D341Med (cell line): ENCODE measurements around the gene CUEDC1.
"Not testable (repeated sequence)": the region's sequence is repeated elsewhere in the genome, so short reads cannot be mapped to it uniquely, and the experiment has no call there.

ENCODE experiments used
- DNase-seq: peaks from one replicate; pipeline ENCODE4 v3.0.0; 2012; ENCODE audit warnings: low spot score

CUEDC1 gene

GRCh38 chr17:57938061-57938502, 17.1 kb downstream of the CUEDC1 start:
- DNase-seq, result no peak

DNA sequence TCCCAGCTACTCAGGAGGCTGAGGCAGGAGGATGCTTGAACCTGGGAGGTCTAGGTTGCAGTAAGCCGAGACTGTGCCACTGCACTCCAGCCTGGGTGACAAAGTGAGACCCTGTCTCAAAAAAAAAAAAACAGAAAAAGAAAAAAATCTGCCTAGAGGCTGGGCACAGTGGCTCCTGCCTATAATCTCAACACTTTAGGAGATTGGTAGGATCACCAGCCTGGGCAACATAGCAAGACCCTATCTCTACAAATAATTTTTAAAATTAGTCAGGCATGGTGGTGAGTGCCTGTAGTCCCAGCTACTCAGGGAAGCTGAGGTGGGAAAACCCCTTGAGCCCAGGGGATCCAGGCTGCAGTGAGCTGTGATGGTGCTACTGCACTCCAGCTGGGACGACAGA, 17.7 kb downstream of the CUEDC1 start:
- no peak for DNase-seq

DNA sequence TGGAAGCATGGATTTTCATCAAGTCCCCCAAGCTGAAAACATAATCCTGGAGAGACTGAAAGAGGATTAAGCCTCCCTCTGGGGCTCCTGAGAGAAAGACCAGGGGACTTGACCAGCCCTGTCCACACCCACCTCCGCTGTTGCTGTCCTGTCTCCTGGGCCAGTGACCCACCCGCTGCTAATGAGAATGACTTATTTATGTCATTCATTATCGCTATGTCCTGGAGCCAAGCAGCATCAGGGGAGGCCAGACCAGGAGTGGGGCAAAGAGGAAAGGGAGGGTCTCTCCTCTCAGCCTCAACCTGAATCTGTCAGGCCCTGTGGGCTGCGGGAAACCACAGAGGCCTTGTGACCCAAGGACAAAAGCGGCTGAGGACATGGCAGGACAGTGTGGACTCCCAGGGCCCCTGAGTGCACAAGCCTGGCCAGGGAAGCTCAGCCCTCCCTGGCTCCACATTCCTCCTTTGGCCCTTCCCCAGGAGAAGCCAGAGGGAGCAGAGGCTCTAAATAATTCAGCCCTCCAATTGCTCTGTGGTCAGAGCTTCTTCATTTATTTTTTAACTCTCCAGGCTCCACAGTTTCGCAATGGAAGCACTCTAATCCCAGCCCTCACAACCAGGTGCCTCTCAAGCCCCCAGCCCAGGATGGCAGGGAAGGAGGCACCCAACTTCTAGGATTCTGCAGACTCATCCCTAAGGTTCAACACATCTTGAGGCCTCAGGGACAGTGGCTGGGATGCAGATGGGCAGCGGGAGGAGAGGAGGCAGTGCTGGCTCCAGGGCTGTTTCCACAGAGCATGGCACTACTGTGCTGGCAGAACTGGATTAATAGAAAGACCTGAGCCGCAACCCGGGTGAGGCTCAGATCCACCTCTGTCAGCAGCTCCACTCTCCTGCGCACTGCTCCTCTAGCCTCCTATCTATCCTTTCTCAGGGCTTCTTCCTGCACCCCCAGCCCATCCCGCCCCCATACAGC, 19.1 kb downstream of the CUEDC1 start:
- peak; percentile 61 for DNase-seq

GRCh38 chr17:57931488-57932137, 23.6 kb downstream of the CUEDC1 start:
- no peak for DNase-seq

GRCh38 chr17:57930239-57930638, 25.0 kb downstream of the CUEDC1 start:
- DNase-seq, result peak; percentile 63

GRCh38 chr17:57929386-57929785, 25.8 kb downstream of the CUEDC1 start:
- DNase-seq, result no peak

- no peak for DNase-seq
Measured at GRCh38 chr17:57928928-57929327, 26.3 kb downstream of the CUEDC1 start.

DNA sequence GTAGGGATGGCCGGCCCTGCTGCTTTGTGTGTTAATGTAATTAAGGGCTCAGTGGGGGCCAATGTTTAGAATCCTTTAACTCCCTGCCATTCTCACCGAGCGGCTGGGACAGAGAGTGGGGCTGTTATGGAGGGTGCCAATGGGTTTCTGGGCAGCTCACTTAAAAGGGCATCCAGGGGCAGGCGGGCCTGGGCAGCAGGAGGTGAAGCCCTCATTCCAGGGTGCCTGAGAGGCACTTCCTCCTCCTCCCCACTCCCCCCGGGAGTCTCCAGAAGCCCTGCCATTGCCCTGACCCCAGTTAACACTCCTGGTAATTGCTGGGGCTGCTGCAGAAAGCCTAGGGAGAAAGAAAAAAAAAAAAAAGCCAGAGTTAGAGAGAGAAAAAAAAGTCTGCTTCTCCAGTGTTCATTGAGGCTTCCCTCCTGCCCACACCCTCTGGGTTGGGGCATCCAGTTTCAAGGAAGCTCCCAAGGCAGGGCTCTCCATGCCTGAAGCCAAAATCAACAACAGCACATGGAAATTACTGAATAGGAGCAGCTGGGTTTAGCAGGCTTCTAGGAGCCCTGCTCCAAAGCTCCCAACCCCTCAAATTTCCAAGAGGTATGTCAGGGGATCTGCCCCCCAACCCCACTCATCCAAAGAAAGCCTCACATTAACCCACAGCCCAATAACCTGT, 28.0 kb downstream of the CUEDC1 start:
- peak; percentile 69 for DNase-seq

GRCh38 chr17:57926723-57927047, 28.5 kb downstream of the CUEDC1 start:
- DNase-seq, result no peak

DNA sequence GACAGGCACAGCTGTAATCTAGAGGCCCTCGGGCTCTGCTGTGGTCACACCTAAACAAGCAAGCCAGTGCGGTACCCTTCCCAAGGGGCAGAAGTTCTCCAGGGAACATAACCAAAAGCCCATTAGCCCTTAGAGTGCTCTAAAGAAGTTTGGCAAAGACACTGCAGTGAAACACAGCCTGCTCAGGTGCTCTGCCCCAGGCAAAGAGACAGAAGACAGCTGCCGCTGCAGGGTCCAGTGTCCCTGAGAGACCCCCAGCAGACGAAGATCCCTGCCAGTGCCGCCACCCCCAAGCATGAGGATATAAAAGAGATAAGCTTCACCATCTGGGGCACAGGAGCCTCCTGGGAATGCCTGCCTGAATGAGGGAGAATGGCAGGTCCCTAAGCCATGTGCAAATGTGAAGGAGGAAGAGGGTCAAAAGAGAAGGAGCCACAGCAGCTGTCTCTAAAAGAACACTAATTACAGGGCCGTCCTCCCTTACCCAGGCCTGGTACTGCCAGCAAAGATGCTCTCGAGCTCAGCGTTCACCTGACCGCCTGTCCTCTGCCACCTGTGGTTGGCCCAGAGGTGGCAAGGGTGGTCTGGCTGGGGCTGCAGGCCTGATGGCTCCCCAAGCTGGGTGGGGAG, 29.7 kb downstream of the CUEDC1 start:
- DNase-seq, result peak; percentile 91

DNA sequence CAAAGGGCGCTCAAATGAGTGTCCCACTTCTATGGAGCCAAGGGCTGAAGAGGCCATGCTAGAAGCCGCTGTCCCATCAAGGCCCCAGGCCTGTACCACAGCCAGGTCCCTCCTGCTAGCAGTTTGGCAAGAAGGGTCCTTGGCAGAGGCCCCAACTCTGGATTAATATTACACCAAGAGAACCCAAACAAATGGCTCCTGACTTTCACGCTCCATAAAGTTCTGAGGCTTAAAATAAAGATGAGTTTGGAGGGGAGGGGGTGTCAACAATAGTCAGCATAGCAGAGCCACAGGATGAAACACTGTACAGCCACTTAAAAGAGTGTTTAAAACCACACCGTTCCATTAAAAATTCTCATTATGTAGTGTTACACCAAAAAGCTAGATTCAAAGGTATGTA, 30.5 kb downstream of the CUEDC1 start:
- peak; percentile 68 for DNase-seq

DNA sequence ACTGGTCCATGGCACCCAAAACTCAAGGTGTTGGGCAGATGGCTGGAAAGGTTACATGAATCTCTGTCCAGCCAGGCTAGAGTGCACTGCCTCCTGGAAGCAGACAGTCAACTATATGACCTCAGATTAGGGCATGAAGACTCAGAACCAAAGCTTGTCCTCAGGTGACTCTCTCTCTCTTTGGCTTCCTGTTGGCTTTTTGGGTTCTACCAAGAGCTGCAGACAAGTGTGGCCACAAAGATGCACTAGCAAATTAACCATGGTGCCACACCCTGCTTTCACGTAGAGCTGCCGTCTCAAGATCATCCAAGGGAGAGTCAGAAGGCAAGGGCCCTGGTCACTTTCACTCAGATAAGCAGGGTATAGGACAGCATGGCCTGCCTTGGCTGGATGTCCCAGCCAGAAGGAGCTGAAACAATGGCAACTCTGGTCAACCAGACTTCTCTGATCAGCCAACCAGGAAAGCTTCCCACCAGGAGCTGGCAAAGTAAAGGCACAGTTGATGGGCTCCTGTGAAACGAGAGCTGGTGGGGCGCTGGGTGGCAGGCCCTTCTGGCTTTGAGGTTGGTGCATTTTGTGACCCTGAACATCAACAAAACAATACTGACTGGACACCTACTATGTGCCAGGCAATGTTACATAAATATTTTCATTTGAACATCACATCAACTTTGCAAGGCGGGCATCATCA, 31.9 kb downstream of the CUEDC1 start:
- DNase-seq, result no peak

DNA sequence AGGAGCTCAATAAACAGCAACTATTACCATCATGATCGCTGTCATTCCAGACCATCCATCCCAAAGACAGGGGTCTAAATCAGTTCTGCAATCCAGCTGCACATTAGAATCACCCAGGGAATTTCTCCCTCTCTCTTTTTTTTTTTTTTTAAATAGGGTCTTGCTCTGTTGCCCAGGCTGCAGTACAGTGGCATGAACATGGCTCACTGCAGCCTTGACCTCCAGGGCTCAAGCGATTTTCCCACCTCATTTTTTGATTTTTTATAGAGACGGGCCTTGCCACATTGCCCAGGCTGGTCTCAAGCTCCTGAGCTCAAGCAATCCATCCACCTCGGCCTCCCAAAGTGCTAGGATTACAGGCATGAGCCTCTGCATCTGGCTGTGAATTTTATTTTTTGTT, 32.5 kb downstream of the CUEDC1 start:
- DNase-seq, result not testable (repeated sequence)

DNA sequence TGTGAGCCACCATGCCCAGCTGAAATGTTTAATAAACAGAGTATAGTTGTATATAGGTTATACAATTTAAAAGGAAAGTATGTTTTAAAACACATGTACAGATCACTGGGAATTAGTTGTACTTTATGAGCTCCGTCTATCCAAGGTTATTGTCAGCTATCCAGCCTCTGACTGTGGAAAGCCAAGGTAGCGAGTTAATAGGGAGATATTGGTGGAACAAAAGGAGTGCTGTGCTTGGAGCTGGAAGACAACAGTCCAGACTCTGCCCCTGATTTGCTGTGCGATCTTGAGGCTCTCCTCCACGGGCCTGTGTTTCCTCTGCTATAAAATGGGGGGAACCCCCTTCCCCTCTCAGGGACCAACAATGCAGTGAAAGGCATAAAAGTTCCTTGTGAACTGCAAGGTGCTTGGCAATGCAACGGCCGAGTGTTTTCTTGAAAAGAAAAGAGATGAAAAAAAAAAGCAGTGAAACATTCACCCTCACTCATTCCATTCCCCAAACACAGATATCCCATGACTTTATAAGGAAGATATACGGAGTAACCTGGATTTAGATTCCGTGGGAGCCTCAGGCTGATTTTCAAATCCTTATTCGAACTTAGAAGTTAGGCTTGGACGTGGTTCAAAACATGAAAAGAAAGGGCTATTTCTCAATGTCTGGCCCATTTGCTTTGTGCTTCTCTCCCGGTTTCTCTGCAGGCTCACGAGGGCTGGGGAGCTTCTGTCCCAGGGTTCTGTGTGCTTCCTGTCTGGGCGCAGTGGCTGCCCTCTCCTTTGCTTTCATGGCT, 34.1 kb downstream of the CUEDC1 start:
- DNase-seq, result no peak

DNA sequence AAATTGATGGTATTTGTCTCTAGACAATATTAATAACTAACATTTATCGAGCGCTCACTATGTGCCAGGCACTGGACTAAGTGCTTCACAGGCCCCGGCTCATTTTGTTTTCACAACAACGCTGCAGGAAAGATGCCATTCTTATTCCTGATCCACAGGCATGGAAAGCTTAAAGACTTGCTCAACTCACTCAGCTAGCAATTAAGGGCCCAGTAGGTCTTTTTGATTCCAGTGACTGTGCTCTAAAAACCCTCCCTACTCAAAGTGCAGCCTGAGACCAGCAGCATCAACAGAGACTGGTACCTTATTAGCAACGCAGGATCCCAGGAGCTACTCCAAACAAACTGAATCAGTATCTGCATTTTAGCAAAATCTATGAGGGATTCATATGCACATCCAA, 35.3 kb downstream of the CUEDC1 start:
- no peak for DNase-seq

DNA sequence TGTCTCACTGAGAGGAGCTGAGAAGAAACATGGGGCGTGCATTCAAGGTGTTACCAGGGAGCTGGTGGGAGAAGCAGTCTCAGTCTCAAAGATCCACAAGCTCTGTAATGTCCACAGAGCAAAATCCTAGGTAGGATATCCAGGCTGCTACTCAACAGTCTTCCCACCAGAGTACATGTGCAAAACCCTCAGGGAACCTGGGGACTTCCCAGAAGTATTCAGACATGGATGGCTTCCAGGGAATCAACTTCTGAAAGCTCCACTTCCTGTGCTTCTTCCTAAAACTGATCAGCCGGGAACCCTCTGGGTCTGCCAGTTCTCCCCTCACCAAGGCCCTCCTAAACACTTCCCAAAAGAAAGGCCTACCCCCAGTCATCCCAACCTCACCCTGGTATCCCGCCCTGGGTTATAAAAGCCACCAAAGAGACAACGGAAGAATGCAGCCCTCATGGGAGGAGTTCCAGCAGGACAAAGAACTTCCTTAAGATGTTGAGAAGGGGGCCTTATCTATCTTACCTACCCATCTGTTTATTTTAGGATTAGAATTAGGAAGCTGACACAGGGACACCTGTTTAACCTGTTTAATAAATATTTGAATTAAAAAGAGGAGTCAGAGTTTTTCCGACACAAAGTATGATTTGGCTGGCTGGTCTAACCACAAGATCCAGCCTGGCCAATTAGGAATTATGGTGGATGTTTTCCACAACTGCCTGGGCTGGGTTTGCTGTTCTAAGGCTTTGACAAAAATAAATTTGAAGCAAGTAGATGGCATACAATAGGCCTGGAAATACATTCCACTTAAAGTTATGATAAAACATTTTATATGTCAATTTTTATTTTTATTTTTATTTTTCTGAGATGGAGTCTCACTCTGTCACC, 37.0 kb downstream of the CUEDC1 start:
- DNase-seq, result no peak

- no peak for DNase-seq
Measured at GRCh38 chr17:57916925-57917858, 38.0 kb downstream of the CUEDC1 start.

DNA sequence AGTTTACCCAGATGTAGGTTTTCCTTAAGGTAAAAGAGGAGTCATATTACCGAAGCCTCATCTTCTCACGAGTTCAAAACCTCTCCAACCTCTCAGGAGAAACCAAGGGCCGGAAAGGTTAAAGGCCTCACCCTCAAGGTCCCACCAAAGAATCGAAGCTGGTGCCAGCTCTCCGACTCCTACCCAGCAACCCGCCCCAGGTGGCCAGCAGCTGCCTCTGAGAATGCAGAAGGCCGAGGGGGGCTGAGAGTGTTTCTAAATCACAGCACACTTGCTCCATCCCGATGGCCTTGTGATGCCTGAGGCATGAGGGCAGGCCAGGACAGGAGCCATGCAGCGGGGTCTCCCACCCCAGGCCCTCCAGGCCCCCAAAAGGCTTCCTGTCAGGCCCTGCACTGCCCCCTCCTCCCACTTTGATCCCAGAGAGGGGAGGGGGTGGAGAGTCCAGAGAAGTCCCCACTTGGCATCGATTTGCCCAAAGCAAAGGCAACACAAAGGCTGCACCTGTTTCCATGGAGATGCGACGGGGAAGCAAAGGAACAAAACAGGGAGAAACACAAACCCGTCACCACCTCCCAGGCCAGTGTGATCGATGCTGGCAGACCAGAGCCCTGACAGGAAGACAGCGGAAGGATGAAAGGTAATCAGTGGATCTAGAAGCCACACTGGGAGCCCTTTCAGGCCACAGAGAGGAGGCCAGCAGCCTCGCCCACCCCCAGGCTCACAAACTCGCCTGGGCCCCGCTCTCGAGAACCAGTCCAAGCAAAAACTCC, 39.0 kb downstream of the CUEDC1 start:
- no peak for DNase-seq
